HG03571 (cell line): ENCODE results near the gene SMCO2.

Source experiments
- ATAC-seq: cut with Tn5 transposase; IDR thresholded peaks from one replicate; pipeline ENCODE4 v1.9.1; 2021; ENCODE audit not compliant: unreplicated experiment

Gene SMCO2

DNA sequence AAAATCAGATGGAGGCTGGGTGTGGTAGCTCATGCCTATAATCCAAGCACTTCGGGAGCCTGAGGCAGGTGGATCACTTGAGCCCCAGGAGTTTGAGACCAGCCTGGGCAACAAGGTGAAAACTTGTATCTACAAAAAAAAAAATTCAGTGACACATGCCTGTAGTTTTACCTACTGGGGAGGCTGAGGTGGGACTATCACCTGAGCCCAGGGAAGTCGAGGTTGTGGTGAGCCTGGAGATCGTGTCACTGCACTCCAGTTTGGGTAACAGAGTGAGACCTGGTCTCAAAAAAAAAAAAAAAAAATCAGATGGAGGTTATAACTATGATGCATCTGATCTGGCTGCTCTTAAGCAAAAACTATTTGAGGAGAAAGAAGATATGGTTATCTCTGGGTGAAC lies 50.9 kb downstream of the SMCO2 start:
- ATAC-seq = no peak

DNA sequence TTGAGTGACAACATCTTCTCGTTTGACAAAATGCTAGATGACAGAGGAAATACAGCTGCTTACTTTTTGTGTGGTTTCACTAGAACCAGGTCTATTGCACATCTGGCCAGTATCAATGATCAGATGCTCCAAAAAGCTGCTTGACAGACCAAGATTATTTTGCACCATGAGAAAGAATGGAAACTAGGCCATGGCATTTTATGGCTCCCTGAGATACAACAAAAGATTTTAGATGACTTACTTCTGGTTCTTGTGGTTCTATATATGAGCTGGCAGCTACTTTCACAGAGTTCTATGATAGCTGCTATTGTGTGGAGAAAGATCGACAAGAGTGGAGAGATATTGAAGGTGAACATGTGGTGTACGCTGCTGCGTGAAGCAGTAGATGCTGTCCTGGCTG lies 51.6 kb downstream of the SMCO2 start:
- no peak for ATAC-seq

DNA sequence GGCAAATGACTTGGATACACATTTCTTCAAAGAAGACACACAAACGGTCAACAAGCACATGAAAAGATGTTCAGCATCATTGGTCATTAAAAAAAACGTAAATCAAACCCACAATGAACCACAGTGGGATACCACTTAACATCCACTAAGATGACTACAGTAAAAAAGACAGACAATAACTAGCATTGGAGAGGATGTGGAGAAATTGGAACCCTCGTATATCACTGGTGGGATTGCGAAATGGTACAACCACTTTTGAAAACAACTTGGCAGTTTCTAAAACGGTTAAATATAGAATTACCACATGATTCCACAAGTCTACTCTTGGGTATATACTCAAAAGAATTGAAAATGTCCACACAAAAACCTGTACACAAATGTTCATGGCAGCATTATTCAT lies 52.2 kb downstream of the SMCO2 start:
- ATAC-seq = no peak

DNA sequence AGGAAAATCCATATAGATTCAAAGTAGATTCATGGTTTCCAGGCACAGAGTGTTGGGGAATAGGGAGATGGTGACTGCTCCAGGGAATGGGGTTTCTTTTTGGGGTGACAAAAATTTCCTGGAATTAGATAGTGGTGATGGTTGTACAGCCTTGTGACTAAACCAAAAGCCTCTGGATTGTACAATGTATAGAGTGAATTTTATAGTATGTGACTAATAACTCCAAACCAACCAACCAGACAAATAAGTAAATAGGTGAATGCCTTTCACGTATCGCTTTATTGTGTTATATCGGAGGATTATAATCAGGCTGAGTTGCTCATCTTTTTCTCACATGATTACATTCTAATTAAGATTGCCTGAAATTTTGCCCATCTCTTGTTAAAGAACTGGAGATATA lies 52.8 kb downstream of the SMCO2 start:
- ATAC-seq = no peak

DNA sequence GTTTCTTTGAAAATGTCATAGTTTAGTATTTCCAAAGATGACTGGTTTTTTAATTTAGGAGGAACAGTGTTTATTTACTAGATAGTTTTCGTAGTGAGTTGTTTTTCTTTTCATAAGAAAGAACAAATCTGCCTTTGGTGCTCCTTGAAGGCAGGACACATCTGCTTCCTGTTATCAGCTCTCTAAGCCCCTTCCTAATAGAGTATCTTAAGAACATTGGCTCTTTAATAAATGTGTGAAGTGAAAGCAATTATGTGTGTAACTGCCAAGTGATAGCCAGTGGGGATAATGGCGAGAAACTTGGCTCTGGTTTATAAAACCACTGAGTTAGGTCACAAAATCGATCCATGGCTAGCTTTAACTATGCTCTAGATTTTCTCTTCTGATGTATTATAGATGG lies 54.0 kb downstream of the SMCO2 start:
- ATAC-seq = no peak

DNA sequence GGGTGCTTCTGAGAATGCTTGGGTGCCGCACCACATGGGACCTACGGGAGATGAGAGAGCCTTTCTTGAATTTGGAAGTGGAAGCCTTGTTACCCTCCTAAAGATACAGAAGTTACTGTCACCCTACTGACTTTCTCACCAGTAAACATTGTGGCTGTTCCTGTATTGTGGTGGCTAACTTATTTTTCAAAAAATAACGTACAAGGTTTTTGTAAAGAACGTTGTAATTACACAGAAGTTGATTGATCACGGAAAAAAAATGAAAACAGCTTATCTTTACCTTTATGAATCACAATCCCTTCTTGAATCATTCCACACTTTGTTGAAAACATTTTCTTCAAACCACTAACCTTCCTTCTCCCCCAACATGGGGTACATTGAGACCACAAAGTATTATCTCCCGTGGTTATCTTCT lies 55.5 kb downstream of the SMCO2 start:
- ATAC-seq = no peak

DNA sequence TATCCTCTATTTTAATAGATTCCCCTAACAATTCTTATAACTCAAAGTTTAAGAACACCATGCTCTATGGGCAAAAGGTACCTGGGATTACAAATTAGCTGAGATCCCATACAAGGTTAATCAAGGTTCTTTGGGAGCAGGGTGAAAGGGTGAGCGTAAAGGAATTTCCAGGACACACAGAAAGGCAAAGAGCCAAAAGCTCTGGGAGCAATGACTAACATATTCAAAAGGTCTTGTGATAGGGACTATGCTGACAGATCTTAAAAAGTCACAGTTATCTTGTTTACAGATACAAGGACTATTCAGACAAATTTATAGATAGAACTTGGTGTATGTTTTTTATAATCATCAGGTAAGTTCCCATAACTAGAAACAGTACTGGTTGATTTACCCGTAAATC lies 58.0 kb downstream of the SMCO2 start:
- ATAC-seq = no peak

DNA sequence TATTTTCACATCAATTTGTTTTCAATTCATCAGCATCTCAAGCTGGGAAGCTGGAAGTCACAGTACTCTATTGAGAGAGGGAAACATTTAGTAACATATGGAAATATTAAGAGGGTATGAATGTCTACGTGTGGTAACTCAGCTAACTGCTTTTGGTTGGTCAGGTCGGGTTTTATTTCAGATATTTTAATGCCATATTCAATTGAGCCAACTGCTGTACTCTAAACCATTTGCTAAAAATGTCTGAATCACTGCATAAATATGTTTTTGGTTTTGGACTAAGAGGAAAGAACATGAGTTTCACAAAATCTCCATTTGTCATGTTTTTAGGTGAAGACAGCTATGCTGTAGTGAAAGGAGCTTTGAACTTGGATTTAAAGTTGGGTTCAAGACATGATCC lies 58.6 kb downstream of the SMCO2 start:
- ATAC-seq = no peak

DNA sequence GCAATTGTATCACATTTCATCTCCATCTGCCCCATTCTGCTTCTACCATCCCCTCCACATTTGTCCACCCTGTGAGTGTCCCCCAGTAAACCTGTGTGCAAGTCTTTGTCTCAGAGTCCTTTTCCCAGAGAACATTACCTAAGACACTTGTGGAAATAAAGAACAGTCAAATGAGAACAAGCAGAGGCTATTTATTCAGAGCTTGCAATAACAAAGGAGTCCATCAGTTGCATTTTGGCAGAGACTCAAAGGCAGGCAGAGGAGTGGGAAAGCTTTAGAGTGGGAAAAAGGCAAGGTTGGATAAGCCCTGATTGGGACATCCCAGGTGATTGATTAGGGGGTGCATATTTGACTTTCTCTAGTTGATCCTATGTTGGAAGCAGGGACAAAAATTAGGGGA lies 59.2 kb downstream of the SMCO2 start:
- no peak for ATAC-seq

DNA sequence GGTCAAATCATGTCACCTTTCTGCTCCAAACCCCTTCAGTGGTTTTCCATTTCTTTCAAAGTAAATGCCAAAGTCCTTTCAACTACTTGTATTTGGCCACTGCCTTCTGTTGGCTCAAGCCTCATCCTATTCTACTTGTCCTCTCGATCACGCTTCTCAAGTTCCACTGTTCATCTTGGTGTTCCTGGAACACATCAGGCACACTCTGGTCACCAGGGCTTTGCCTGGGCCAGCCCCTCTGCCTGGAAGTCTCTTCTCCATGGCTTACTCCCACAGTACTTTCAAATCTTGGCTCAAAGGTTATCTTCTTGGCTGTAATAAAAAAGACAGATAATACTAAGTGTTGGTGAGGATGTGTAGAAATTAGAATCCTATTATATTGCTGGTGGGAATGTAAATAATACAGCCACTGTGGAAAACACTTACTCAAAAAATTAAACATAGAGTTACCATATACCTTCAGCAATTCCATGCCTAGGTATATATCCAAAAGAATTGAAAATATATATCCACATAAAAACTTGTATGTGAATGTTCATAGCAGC lies 60.2 kb downstream of the SMCO2 start:
- no peak for ATAC-seq

DNA sequence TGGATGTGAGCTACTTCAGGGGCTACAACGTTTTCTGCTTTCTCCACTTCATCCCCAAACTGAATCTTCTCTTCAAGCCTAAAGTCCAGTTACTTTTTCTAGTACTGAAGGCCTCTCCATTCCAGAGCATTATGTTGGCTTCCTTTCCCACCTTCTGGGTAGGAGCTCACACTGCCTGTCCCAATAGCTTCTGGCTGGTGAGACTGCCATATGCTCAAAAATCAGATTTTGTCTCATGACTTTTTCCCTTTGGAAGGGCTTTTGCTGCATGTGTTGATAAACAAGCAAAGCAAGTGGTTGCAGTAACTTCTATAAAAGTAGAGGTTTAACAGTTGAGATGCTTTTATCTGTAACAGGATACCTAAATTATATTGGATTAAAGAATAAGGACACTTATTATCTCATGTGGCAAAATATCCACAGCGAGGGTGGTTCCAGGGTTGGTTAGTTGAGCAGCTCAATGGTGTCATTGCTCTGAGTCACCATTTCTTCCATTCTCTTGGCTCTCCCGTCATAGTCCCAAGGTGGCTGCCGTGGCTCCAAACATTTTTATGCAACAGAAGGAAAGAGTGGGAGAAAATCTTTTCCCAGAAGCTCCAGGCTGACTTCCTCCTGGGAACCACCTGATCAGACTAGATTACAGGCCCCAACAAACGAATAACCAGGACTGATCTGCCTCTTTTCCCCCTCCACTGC lies 62.3 kb downstream of the SMCO2 start:
- no peak for ATAC-seq

DNA sequence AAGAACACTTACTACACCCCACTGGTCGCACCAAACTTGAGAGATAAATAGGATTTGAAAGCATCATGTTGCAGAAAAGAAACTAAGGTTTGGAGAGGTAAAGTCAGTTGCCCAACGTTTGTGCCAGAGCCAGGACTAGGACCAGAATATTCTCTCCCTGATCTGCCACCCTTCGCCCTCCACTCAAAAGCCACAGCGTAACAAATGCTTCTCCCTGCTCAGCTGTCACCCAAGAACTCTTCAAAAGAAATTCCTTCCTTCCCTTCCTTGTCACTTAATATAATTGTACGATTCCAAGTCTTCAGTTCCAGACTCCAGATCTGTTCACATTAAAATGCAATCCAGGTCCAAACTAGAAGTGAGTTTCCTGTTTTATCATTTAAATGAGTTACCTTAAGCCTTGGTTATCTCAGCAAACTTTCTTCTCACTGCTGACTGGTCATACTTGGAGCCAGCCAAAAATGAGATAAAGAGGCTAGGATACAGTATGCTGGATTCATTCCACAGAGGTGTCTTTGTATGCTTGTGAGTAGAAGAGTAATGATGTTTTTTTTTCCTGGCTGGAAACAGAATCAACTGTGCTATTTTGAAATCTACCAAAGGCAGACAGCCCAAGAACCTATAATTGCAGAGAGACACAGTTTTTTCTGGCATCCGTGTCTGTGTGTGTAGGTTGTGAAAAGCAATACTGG lies 64.6 kb downstream of the SMCO2 start:
- no peak for ATAC-seq

DNA sequence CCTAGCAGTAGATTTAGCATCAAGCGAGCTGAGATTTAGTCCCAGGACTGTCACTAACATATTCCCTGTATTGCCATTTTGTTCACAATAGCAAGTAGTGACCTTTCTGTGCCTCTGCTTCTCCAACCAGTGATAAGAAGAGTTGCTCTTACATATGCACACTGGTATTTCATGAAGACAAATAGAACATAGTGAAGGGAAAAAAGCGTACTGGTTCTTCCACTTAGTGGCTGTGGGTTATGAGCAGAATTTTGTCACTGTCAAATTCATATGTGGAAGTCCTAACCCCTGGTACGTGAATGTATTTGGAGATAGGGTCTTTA lies 65.1 kb downstream of the SMCO2 start:
- ATAC-seq = no peak

DNA sequence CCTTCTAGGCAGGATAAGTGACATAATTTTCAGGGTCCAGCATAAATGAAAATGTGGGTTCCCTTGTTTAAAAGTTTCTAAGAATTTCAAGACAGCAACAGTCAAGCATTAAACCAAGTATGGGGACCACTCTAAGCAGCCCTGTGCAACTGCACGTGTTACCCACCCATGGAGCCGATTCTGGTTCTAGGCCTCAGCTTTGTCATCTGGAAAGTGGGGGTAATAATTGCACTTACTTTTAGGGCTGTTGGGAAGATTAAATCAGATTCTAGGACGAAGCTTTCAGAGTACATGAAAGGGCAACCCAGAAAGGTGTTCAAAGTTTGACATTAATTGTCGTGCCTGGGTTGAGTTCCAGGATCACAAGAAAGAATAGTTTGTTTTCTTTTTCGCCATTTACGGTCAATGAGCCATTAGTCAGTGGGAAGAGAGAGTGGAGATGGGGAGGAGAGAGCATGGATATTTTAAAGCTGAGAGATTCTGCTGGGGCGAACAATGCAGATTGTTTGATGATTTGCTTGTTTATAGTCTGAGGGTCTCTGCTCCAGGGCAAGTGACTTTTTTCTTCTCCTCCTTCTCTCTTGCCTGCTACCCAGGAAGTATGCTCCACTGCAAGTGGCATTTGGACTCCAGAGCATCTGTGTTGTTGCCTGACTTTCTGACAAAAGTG lies 66.8 kb downstream of the SMCO2 start:
- ATAC-seq = no peak

DNA sequence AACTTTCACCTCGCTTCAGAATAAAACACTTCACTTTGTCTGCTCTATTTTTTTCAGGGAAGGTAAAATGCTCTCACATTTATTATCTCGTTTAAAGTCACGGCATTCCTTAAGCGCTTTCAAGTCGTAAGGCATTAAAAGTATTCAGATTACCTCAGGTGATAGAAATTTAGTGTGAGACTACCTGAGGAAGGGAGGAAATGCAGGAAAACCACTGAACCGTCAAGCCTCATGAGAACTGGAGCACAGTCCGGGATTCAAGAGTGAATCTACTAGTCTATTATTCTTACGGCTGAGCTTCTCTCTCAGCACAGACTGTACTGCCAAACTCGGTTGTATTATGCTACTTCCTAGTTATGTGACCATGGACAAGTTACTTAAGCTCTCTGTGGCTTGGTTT lies 69.1 kb downstream of the SMCO2 start:
- ATAC-seq = no peak

DNA sequence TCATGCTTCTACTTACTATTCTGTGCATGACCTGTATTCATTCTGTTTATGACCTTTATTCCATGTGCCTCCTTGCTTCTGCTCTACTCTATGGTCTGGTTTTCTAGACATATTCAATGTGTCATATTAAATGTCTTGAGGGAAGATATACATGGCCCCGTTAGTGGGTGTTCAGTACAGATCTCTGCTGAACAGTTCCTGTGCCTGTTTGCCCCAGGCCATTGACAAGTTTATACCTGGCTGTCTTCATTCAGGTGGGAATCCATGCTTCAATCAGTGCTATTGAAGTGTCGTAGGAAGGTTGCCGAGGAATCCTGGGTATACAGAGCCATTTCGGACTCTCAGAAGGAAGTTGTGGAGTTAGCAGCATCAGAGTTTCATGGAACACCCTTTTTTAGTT lies 70.1 kb downstream of the SMCO2 start:
- ATAC-seq = no peak

DNA sequence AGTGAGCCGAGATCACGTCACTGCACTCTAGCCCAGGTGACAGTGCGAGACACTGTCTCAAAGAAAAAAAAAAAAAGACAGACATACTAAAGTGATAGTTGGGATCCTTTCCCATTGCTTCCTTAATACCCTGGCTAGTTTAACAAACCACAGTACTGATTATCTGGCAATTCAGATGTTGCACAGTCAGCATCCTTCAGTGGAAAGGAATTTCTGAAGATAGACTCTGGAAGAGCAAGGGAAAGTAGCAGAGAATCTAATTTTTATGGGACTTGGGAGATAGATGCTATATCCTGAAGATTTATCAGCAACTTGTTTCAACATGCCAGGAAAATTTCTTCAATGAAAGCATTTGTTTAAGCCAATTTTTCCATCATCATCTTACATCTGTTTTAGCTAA lies 71.0 kb downstream of the SMCO2 start:
- no peak for ATAC-seq

DNA sequence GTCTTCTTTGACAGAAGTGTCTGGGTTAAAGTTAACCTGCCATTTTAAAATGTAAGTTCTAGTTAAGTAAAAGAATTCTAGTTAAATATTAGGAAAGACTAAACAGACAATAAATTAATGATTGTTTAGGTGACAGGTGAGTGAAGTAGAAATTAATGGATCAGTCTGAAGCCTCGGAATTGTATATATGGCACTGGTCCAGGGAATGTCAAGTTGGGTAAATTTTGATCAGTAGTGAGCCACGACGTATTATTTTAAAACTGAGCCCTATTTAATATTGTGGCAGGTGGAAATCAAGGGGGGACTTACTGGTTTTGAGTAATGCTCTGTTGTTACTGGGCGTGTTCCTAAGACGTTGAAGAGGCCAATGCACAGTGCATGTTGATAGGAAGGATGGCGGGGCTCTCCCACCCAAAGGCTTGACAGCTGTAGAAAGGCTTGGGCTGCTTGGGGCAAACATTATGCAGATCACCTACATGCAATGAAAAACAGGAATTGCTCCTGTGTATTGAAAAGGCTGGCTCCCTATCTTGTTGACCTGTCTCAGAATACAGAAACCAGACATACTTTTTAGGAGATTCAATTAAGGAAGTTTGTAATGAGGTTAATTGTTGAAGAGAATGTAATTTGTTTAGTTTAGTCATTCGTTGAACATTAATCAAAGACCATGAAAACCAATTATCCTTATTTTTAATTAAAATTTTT lies 71.6 kb downstream of the SMCO2 start:
- no peak for ATAC-seq

DNA sequence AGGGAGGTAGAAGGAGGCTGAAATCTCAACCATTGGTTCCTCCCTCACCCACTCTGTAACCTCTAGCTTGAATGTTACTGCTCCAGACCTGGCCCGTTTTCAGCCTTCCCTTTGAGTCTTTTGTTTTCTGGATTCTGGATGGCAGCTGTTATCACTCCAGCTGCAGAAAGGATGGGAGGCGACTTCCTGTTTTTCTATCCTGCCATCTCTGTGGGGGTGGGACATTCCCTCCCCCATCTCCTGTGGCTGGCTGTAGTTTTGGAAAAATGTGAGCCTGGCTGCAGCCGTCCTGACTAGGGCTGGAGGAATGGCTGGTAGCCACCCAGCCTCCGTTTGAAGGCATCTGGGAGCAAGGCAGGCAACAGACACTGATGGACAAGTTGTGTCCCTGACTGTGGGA lies 74.5 kb downstream of the SMCO2 start:
- ATAC-seq = no peak

DNA sequence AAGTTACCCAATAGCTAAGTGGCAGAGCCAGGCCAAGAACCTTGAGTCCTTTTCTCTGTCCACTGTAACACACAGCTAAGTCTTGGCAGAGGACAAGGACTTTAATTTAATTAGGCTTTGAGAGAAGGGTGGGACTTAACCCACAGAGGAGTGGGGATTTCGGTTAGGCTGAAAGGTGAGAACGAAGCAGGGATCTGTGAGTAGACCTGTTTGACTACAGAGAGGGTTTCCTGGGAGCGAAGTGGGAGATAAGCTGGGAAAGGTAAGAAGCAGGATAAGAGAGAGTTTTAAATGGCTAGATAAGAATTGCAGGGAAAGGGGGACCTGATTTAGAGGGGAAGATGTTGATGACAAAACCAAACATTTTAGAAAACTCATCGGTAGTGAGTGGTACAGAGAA lies 75.4 kb downstream of the SMCO2 start:
- no peak for ATAC-seq

DNA sequence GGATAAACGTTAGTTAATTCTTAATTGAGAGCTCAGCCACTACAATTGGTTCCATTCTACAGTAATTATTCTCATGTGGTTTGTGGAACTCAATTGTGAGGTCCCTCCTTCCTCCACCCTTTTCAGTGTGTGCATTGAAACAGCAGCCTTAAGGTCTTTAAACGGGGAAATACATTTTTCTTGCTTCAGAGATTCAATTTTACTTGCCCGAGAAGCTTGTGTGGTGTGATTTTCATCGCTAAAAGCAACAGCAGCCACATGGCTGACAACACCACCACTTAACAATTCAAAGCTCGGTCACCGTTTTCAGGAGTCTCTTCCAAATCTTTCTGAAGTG lies 76.7 kb downstream of the SMCO2 start:
- ATAC-seq = peak; percentile 3
